T-helper 2 cell treated with Interferon-gamma antibody and Interleukin-4, amounts not matched to agents 100 ng/mL and 5 ng/mL, for 36 hours (primary cell): ENCODE data around the gene FBXO24. TPM values are rescaled to one million over a fixed set of nuclear protein-coding genes. Genes with fewer than 3 reads are reported as not detected.

Experiments
- intact Hi-C: fragments of 100-400 bp; cut with micrococcal nuclease; formaldehyde crosslinking; loops from one replicate; pipeline ENCODE4 v1.15.1; 2023
- total RNA-seq: library from RNA; stranded (reverse); gene quantifications from 2 replicates; pipeline ENCODE4 v1.2.3, GENCODE V29; 2022

The FBXO24 gene
- total RNA-seq, 1 donor from 2014 or later, result 1.2 TPM

DNA sequence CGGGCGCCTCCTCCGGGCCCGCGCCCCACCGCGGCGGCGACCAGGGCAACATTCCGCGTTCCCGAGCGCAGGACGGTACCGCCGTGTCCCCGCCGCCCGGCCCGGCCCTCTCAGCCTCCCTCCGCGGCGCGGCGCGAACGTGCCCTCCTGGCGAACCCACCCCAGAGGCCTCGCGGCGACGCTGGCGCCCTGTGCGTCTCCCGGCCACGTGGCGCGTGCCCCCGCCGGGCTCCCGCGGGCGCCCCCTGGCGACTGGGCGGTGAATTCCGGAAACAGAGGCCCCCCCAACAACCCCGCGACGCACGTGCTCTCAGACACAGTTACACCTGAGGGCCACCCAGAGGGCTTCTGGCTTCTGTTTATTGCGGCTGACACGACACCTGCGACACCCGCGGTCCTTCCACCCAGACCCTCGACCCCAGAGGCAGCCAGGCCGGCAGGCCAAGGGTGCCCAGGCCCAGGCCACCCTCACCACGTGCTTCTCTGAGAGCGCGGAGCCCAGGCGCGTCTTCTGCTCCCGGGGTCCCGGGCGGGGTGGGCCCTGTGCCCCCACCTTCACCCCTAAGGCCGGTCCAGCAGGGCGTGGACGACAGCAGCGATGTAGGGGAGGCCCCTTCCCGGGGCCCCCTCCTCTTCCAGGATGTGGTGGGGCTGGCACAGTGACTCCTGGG lies 12.3 kb upstream of the FBXO24 start, which contains the start of gene SAP25:
SAP25 (minus strand) TSS at position 210 of the 671 bp plus-strand sequence; CDS start at position 52, 158 bp downstream.
- intact Hi-C loops, result no loop called here

DNA sequence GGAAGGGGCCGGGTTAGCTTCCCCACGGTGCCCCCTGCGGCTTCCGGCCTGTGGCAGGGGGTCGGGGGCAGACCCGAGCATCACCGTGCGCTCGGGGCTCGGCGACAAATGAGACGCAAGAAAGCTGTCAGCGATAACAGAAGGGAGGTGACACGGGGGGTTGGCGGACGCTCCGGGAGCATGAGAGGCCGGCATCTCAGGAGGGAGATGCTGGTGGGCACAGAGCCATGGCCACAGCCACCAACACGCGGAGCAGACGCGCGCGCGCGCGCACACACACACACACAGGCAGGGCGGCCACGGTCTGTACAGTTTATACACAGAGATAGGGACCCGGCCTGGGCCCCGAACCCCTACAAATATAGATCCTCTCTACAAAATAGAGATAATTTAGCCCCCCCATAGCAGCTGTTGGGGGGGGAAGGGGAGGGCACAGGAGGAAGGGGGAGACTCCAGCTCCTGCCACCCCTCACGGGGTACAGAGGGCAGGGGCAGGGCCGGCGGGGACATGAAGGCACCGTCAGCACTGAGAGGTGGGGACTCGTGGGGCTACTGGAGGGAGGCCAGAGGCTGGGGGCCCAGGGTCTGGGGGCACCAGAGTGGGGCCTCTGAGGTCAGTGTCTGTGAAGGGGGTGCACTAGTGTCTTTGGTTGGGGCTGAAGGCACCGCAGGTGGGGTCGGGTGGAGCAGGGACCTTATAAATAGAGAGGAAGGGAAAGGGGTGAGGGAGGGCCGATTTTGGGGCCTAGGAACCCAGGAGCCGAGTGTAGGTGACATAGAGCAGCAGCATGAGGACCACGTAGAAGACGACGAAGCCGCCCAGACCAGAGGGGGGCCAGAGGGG lies 11.5 kb upstream of the FBXO24 start:
- intact Hi-C loops, result no loop called here

- intact Hi-C loops, result no loop called here
These were observed 10.9 kb upstream of the FBXO24 start for GRCh38 chr7:100575206-100575631.

- intact Hi-C loops, result no loop called here
These were observed 10.3 kb upstream of the FBXO24 start for GRCh38 chr7:100575746-100576383.

DNA sequence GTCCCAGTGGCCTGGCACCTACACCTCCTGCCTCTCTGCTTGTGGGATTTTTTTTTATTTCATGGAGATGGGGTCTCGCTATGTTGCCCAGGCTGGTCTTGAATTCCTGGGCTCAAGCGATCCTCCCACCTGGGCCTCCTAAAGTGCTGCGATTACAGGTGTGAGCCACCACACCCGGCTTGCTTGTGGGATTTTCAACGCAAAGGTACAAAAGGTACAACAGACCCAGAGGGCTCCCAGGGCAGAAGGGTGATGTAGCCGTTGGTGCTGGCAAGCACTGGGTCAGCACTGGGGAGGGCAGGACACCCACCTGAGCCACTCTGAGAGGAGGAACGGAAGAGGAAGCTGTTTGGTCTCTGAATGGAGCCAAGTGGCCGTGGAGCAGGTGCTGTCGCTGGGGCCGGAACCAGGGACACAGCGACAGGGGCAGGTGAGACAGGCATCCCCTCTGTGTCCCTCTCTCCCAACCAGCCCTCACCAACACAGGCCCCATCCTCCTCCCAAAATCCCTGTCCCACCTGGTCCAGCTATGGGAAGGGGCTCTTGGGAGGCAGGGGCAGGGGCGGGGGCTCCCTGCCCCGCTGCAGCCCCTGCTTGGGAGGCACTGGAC lies 9.6 kb upstream of the FBXO24 start:
- intact Hi-C loops, result no loop called here

- intact Hi-C loops, result no loop called here
These were observed 9.0 kb upstream of the FBXO24 start for GRCh38 chr7:100577103-100577502.

GRCh38 chr7:100577507-100577906 lies 8.6 kb upstream of the FBXO24 start:
- intact Hi-C loops, result no loop called here

- intact Hi-C loops, result no loop called here
These were observed 7.6 kb upstream of the FBXO24 start for GRCh38 chr7:100578246-100579183.

GRCh38 chr7:100580466-100581283 lies 5.5 kb upstream of the FBXO24 start:
- intact Hi-C loops, result no loop called here

- intact Hi-C loops, result no loop called here
These were observed 4.0 kb upstream of the FBXO24 start for GRCh38 chr7:100582041-100582579.

DNA sequence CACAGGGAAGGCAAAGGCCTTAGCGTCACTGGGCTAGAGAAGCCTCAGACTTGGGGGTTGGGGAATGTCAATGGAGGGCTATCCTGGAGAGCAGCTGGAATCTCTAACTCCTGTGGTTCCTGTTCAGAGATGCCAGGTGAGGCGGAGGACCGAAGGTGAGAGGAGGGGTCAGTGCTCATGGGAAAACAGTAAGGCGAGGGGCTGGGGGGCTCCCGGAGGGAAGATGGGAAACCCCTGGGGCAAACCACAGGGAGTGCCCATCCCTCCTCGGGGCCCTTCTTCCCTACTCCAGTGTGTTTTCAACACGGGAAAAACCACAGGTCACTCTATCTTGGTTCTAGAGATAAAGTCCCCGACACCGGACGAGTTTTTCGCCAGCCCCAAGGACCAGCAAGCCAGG lies 3.5 kb upstream of the FBXO24 start:
- intact Hi-C loops, result loop anchor here (1.0 kb wide), 1 partner anchor 12 kb away; no protein-coding TSS in a partner anchor

DNA sequence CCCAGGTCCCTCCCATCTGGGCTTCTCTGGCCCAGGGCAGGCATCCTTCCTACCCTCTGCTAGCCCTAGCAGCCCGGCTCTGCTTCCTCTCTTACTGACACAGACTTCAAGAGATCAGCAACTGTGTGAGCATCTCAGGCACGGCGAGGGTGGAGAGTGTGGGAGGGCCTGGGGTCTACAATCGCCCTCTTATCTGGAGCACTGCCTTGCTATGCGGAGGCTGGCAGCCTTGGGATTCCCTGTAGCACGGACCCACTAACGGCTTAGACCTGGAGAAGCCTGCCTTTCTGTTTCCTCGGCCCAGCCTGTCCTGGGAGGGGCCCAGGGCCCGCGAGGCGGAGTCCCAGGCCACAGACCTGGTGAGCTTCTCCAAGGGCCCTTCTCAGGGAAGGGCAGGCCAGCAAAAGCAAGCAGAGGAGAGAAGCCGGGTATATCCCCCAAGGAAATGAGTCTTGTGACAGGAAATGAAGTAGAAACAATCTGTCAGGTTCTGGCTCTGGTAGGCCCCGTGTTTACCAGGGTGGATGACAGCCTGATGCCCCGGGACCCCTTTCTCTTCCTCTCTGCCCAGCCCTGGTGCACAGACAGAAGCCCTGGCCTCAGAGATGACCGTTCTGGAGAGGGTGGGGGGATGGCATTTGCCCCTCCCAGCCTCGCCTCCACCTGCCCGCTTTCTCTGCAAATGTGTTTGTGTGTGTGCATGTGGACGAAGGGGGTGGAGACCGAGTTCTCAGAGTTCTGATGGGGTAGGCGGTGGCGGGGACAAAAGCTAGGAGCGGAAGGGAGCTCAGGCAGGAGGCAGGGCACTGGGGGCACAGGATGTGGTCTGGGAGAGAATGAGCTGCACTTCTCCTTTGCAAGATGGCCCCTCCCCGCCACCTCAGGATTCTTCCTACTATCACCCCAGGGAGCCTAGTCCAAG lies 2.7 kb upstream of the FBXO24 start:
- intact Hi-C loops, result loop anchor here (1.0 kb wide), 1 partner anchor 13 kb away; no protein-coding TSS in a partner anchor

- intact Hi-C loops, result no loop called here
These were observed 2.0 kb upstream of the FBXO24 start for GRCh38 chr7:100584054-100584682.

- intact Hi-C loops, result loop anchor here (5.0 kb wide), 1 partner anchor 107 kb away; the partner anchor contains the start of gene GIGYF1
These were observed 1.2 kb upstream of the FBXO24 start for GRCh38 chr7:100584683-100585510.

DNA sequence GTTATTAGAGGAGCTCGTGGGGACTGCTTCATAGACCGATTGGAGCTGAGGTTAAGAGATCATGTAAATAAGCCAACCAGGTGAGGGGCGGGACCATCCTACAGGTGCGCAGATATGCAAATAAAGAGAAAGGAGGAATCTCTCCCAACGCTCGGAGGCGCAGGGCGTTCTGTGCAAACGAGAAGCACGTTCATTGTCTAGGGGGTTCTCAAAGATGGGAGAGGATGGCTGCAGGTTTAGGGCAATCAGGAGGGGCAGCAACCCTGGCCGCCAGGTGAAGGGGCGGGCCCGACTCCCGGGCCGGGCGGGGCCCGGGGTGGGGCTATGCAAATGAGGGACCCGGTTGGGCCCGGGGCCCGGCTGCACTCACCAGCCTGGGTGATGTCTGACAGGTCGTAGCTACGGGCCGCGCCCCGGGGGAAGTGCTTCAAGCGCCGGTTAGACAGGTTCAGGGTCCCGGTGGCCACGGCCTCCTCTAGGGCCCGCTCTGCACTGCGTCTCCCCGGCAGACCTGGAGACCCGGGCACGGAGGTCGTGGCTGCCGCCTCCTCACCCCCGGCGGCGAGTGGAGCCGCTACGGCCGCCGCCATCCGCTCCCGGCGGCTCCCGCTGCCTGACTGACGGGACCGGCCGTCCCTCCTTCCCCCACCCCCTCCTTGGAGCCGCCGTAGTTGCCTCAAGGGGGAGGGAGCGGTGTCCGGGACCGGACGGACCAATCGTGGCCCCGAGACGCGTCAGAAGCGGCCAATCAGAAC lies 440 bp upstream of the FBXO24 start, which contains the start of gene LRCH4:
LRCH4 (minus strand) TSS at position 619 of the 755 bp plus-strand sequence; CDS start at position 590, 29 bp downstream.
- intact Hi-C loops, result loop anchor here (1.0 to 5.0 kb wide), 7 partner anchors 19 to 156 kb away; partner anchors contain the start of genes AGFG2, GIGYF1, GNB2 and MEPCE

GRCh38 chr7:100588438-100588837 lies 2.3 kb downstream of the FBXO24 start:
- intact Hi-C loops, result loop anchor here (5.0 kb wide), 1 partner anchor 104 kb away; the partner anchor contains the start of gene GIGYF1
